NCI-H146 treated with DMSO at 0.1 percent for 48 hours (cell line): ENCODE measurements around the gene CACNA1A.
"Not testable (repeated sequence)": the region's sequence is repeated elsewhere in the genome, so short reads cannot be mapped to it uniquely, and the experiment has no call there.

ENCODE experiments used
- DNase-seq: peaks from one replicate; lab custom pipeline; 2025; ENCODE audit not compliant: unreplicated experiment; lab: John Stamatoyannopoulos, UW

CACNA1A gene

DNA sequence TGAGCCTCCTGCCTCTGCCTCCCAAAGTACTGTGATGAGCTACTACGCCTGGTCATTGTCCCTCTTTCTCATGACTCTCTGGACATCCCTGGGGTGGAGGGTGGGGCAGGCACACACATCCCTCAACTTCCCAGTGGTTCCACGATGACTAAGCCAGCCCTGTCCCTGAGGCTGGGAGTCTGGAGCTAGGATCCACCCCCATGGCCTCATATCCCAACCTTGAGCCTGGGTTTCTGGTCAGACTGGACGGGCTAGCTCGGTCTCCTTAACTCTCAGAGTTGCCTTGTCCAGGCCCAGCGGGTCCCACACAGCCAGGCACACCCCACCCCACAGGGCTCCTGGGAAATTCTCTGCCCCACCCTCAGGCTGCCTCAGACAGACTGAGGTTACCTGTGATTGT lies 336.5 kb downstream of the CACNA1A start:
- DNase-seq, result no peak

DNA sequence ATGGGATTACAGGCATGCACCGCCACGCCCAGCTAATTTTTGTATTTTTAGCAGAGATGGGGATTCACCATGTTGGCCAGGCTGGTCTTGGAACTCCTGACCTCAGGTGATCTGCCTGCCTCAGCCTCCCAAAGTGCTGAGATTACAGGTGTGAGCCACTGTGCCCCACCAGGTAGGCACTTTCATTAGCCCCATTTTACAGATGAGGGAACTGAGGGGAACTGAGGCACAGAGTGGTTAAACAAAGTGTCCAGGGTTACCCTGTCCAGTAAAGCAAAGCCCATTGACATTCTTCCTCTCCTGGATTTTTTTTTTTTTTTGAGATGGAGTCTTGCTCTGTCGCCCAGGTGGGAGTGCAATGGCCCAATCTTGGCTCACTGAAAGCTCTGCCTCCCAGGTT lies 340.1 kb downstream of the CACNA1A start:
- not testable (repeated sequence) for DNase-seq

DNA sequence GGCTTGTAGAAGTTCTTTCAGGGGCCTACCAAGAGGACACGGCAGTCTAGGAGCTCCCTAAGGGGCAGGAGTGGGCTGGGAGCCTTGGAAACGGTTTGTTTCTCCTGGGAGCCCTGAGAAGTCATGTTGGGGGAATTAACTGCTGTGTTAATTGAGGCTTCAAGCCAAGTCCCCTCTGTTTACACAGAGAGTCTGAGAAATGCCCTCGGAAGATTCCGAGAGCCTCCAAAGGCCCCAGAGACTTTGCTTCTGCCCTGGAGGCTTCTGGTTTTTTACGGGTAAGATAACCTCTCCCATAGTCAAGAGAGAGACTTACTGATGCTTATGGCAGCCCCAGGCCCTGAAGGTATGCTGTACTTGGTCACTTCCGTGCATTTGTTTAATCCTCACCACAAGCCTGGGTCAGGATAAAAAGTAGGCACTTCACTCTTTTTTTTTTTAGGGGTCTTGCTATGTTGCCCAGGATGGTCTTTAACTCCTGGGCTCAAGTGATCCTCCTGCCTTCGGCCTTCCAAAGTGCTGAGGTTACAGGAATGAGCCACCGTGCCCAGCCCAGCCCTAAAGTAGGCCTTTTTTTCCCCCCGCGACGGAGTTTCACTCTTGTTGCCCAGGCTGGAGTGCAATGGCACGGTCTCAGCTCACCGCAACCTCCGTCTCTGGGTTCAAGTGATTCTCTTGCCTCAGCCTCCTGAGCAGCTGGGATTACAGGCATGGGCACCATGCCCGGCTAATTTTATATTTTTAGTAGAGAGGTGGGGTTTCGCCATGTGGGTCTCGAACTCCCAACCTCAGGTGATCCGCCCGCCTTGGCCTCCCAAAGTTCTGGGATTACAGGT lies 340.9 kb downstream of the CACNA1A start:
- no peak for DNase-seq

DNA sequence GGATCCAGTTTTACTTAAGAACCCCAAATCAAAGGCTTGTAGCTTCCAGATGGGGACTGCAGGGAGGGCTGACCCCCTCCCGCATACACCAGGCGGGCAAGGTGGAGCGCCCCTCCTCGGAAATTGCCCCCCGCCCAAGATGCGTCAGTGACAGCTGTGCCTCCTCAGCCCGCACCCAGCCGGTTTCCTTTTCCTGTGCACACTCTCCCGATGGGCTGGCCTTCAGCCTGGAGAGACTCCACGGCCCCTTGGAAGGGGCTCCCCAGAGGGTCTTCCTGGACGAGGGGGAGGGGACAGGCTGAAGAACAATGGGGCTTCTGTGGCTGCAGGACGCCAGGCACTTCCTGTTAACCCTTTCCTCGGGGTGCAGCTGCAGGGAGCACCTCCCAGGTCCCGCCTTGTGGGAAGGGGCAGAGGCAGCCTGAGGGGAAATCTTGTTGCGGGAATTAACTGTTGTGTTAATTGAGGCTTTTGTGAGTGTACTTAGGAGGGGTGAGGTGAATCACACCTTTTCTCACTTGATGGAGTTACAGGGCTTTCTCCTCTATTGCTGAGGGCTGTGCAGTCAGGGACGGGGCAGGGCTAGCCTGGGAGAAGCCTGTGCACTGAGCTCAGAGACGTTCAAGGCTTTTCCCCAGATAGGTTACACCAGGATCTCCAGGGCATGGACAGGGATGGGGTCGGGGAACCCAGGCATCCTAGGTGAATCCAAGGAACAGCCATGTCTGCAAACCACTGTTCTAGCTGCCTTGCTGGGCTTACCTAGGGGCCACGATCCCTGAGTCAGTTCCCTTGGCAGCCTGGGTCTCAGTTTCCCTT lies 341.7 kb downstream of the CACNA1A start:
- DNase-seq, result peak; percentile 88

DNA sequence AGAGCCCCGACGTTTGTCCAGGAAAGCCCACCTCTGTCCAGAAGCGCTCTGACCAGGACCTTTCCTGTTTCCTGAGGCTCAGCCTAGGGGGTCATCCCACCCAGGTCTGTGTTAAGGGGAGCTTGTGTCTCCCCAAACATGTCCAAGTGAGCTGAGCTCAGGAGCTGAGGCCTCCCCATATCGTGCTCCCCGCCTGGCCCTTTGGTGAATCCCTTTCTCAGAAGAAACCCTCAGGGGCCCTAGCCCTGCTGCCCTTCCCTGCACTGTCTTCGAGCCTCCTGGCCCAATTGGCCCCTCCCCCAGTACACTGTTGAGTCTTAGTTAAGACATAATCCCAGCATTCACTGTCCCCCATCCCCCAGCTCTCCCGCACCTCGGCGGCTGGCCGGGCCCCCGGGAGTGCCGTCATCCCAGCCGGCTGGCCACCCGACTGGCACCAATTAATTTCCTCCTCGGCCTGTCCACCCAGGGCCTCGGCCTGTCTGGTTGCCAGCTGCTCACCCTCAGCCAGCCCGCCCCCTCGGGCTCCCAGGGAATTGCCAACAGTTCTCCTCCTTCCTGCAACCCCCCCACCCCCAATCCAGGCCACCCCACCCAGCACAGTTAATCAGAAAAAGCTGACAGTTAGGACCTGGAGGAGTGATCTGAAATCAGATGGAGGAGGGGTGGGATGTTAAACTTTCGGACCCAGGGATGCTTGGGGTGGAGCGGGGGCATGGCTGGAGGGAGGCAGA lies 342.5 kb downstream of the CACNA1A start:
- peak; percentile 59 for DNase-seq

DNA sequence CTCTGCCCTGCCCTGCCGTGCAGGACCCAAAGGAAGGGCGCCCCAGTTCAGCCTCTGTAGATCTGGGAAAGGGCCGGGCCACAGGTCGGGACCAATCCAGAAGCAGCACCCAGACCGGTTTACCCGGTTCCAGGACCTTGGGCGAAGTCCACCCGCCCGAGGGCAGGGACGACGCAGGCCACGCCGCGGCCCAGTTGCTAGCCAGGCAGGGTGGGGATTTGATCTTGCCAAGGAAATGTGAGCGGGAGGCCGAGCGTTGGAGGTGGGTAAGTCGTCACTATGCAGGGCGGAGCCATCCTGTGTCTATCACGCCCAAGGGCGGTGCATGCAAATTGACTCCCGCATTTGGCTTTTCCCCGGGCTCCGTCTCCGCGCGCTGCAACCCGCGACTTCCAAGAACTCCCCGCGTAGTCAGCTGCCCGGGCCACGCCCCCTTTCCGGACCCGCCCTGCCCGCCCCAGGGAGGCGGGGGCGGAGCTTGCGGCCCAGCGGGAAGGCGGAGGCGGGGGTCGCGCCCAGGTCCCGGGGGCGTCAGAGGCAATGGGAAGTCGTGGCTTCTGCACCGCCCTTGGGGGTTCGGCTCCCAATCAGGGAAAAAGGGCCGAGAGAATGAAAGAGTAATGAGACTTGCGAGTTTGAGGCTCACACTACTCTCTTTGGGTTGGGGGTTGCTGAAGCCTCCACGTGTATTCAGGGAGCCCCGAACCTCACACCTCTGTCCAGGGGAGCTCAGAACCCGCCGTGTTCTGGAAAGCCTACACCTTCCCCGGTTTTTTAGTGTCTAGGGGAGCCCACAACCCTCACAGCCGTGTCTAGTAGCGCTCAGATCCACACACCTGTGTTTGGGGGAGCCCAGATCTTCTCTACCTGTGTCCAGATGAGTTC lies 343.3 kb downstream of the CACNA1A start:
- peak; percentile 94 for DNase-seq

DNA sequence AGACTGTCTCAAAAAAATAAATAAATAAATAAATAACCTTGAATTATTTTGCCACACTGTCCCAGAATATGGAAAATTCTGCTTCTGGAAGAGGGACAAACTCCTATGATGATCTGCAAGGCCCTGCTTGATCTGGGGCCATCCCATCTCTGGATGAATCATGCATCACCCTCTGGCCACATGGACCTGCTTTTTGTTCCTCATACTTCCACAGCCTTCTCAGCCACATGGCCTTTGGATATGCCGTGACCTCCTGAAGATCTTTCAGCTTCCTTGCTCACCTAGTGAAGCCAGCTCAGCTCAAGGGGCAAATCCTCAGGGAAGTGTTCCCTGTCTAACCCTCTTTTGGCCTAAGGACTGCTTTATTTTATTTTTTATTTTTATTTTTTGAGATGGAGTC lies 345.7 kb downstream of the CACNA1A start:
- no peak for DNase-seq

DNA sequence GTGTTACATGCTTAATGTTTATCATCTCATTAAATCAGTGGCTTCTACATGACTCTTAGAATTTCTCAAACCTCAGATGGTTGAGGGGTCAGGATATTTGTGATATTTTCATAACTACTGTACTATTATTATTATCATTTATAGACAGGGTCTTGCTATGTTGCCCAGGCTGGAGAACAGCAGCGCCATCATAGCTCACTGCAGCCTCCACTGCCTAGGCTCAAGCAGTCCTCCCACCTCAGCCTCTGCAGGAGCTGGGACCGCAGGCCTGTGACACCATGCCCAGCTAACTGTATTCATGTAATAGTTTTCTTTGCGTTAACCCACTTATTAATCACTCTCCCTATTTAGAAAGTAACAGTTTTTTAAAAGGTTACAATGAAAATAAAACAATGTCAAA lies 346.6 kb downstream of the CACNA1A start:
- no peak for DNase-seq
